Measurements from ENCODE around the gene POTEH.
"Not testable (repeated sequence)": the region's sequence is repeated elsewhere in the genome, so short reads cannot be mapped to it uniquely, and the experiment has no call there.

DNA sequence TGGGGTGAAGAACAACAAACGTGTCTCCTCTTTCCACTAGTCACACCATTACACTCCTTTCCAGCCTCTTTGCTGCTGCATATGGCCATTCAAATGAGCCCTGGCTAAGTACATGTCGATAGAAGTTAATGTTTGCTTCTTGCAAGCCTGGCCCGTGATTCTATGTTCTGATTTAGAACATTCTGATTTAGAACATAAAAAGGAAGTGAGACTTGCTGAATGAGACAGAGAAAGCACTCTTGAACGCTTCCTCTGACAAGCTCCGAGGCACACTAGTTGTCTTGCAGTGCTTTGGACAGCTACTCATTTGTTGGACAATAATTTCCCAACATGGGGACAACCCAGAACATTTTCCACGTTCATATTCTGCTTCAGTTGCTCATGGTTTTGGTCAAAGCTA is 5.1 kb upstream of the POTEH start:
- not testable (repeated sequence) for TF ChIP-seq POLR2AphosphoS5 (IDR thresholded peaks at IDR 0.05; ENCODE audit: borderline replicate concordance, low read depth, low read length); EZH2 (IDR thresholded peaks at IDR 0.05)

All from SK-N-MC (cell line).